AG09309 (cell line): Measurements from ENCODE around the gene TEDC2.

Experiments used
- DNase-seq: peaks from one replicate; pipeline ENCODE4 v3.0.0-alpha.2; 2010; ENCODE audit warnings: low read depth
- H3K4me3 ChIP-seq: 2 replicates; pipeline ENCODE4 v1.5.1; 2011; ENCODE audit warnings: mild to moderate bottlenecking, low read depth, low read length, moderate library complexity; ENCODE audit not compliant: control insufficient read depth
- TF ChIP-seq, protein P1 (sequence below): IDR thresholded peaks from 2 replicates; pipeline ENCODE4 v1.5.1; 2011; ENCODE audit warnings: mild to moderate bottlenecking, low read depth, low read length, inconsistent platforms; ENCODE audit not compliant: insufficient read depth, control insufficient read depth; ENCODE audit errors: missing control alignments

Gene TEDC2

DNA sequence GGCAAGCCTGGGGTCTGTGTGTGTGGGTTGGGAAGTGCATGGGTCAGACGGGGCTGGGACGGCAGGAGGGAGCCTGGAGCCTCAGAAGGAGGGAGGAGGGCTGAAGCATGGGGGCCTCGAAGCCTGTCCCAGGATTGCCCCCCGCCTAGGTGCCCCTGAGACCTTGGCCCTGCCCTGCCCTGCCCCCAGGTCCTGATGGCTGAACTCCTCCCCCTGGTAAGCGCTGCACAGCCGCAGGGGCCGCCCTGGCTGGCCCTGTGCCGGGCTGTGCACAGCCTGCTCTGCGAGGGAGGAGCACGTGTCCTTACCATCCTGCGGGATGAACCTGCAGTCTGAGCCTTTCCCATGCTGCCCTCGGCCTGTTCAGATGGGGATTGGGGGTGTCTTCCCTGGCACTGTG is 4.4 kb downstream of the TEDC2 start:
- no peak overlapping the region for H3K4me3 ChIP-seq
- no peak for DNase-seq
- TF ChIP-seq, protein P1, sequence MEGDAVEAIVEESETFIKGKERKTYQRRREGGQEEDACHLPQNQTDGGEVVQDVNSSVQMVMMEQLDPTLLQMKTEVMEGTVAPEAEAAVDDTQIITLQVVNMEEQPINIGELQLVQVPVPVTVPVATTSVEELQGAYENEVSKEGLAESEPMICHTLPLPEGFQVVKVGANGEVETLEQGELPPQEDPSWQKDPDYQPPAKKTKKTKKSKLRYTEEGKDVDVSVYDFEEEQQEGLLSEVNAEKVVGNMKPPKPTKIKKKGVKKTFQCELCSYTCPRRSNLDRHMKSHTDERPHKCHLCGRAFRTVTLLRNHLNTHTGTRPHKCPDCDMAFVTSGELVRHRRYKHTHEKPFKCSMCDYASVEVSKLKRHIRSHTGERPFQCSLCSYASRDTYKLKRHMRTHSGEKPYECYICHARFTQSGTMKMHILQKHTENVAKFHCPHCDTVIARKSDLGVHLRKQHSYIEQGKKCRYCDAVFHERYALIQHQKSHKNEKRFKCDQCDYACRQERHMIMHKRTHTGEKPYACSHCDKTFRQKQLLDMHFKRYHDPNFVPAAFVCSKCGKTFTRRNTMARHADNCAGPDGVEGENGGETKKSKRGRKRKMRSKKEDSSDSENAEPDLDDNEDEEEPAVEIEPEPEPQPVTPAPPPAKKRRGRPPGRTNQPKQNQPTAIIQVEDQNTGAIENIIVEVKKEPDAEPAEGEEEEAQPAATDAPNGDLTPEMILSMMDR, result no peak

DNA sequence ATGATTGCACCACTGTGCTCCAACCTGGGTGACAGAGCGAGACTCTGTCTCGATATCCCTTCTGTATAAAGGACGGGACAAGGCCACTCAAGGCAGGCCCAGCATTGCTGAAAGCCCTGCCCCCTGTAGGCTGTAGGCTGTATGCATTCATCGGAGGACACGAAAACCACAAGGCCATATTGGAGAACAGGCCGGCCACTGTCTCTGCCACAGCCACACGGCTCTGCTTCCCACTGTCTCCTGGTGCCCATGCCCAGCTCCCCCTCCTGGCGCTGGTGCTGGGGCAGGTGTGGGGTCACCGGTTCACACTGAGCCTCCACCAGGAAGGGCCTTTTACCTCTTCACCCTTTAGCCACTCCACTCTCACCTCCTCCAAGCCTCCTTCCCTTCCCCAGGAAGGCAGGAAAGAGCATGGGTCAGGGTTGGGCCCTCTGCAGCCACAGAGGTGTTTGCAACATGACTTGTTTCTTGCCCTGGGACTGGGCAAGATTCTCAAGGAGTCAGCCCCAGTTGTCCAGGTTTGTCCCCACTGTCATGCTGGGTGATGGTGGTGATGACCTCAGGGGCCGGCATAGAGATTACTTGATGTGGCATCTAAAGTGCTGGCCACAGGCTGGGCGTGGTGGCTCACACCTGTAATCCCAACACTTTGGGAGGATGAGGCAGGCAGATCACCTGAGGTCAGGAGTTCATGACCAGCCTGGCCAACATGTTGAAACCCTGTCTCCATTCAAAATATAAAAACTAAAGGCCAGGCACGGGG is 5.9 kb downstream of the TEDC2 start:
- H3K4me3 ChIP-seq, result no peak overlapping the region
- DNase-seq, result no peak
- TF ChIP-seq, protein P1, result peak; percentile 24

DNA sequence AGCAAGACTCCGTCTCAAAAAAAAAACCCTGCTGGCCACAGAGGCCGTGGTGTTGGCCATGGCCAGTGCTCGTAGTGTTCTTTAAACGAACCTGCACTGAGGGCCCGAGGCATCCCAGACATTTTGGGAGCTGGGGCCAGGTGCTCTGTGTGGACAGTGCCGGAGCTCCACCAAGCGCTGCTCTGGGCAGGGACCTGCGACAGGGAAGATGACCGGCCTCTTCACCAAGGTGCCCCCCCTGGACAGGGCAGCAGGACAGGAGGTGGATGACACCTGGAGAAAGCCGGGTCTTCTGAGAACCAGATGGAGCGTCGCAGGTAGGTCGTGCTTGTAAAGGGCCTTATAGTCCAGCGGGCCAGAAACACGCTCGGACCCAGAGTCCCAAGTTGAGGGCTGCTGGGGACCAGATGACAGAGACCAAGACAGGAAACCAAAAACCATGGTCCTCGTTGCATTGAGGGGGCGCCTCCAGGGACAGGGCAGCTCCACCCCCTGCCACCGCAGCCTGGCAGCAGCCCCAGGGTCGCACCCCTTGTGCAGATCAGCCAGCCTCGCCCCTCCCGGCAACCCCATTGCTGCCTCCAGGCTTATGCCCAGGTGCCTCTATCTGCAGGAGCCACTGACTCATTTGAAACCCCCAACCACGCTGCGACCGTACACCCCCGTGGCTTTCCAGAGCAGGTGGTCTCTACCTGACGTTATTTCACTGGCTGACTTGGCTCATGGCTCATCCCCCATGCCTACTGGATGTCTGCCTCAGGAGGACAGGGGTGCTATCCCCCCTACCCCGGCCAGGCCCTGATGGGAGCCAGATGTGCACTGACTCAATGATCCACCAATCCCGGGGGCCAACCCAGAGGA is 7.0 kb downstream of the TEDC2 start:
- TF ChIP-seq, protein P1, result no peak
- no peak for DNase-seq
- H3K4me3 ChIP-seq, result peak overlapping the region; percentile 39

DNA sequence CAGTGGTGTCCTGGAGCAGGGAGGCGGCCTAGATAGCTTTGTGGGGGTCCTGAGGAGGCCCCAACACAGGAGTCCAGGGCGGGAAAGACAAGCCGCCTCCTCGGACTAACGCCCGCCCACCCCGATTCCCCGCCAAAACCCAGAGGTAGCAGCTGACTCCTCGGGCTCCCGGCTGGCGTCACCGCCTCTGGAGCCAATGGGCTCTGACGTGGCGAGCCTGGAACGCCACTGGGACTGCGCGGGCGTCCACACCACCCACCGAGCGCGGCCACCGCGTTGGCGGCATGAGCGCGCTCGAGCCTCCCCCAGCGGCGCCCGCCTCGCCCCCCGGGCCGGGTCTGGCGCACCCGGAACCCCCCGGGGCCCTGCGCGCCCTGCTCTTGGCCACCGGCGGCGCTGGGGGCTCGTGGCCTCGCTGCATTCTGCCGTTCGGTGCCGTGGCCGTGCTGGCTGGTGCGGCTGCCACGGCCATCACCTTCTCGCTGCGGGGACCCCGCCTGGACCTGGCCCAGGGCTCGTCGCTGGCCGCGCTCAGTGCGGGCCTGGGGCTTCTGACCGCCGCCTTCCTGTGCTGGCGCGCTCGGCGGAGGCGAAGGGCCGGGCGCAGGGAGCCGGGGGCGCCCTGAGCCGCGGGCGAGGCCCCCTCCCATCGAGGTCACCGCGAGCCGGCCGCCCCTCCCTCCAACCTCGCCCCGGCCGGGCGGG is 7.8 kb downstream of the TEDC2 start:
- TF ChIP-seq, protein P1, result no peak
- no peak for DNase-seq
- peak overlapping the region; percentile 39 for H3K4me3 ChIP-seq

DNA sequence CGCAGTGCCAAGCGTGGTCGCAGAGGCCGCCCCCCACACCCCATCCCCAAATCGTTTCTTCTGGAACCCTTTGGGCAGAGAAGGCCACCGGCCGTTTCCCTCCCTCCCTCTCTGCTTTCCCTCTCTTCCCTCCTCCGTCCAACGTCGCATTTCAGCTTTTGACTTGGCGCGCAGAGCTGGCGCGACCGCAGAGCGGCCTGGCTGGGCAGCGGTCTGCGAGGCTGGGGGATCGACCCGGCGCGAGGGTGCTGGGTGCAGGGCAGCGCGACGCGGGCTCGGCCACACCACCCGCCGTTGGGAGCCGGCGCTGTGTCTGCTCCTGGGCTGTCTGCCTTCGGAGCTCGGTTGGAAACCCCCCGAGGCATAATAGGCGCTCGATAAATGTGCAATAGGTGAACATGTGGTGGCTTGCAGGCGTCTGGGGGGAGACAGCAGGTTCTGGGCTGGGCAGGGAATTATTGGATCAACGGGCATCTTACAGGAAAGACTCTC is 8.4 kb downstream of the TEDC2 start:
- no peak for DNase-seq
- H3K4me3 ChIP-seq, result peak overlapping the region; percentile 39
- TF ChIP-seq, protein P1, result no peak

DNA sequence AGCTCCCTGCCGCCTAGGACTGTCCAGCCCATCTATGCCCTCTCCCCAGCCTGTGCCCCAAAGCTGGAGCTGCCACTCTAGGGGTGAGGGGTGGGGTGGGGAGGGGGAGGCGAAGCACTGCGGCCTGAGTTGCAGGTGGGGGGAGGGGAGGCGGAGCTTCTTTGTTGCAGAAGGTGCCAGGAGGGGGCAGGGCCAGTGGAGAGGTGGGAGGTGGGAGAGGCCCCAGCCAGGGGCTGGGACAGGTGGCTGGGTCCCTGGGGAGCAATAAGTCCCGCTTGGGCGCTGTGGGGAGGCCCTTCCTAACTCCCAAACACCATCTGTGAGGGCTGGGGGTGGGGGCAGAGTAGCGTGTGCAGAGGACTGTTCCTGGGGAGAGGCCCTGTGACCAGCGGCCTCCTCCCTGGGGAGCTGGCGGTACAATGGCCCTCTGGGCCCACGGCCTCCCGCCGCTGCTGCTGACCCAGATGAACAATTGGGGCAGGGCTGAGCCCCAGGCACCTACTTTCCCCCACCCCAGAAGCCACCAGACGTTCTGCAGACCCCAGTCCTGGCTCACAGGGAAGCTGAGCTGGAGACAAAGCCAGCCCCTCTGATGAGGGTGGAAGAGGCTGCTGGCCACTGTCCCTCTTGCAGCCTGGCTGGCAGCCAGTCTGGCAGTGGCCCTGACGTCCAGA is 9.0 kb downstream of the TEDC2 start:
- H3K4me3 ChIP-seq, result peak overlapping the region; percentile 39
- TF ChIP-seq, protein P1, result no peak
- DNase-seq, result no peak
